GM19043 (cell line): Measurements from ENCODE around the gene MYD88.

Experiments used
- ATAC-seq: cut with Tn5 transposase; IDR thresholded peaks from one replicate; pipeline ENCODE4 v1.9.1; 2021; ENCODE audit warnings: low read depth; ENCODE audit not compliant: unreplicated experiment

Gene MYD88

GRCh38 chr3:38111696-38112377 is 26.6 kb upstream of the MYD88 start:
- no peak for ATAC-seq

GRCh38 chr3:38112378-38112761 is 26.1 kb upstream of the MYD88 start:
- ATAC-seq = no peak

- no peak for ATAC-seq
Observed at GRCh38 chr3:38114052-38114874, 24.2 kb upstream of the MYD88 start.

GRCh38 chr3:38114875-38115644 is 23.4 kb upstream of the MYD88 start:
- no peak for ATAC-seq

GRCh38 chr3:38115645-38116427 is 22.6 kb upstream of the MYD88 start:
- no peak for ATAC-seq

GRCh38 chr3:38116471-38117162 is 21.8 kb upstream of the MYD88 start:
- no peak for ATAC-seq

GRCh38 chr3:38117163-38117716 is 21.2 kb upstream of the MYD88 start:
- no peak for ATAC-seq

GRCh38 chr3:38117748-38118420 is 20.6 kb upstream of the MYD88 start:
- ATAC-seq = peak; percentile 72

GRCh38 chr3:38118421-38119247 is 19.8 kb upstream of the MYD88 start:
- ATAC-seq = no peak

- ATAC-seq = no peak
Observed at GRCh38 chr3:38119248-38119544, 19.3 kb upstream of the MYD88 start.

- ATAC-seq = no peak
Observed at GRCh38 chr3:38119821-38120692, 18.4 kb upstream of the MYD88 start.

GRCh38 chr3:38120693-38121450 is 17.6 kb upstream of the MYD88 start:
- no peak for ATAC-seq

- no peak for ATAC-seq
Observed at GRCh38 chr3:38121451-38121831, 17.0 kb upstream of the MYD88 start.

GRCh38 chr3:38121832-38122461 is 16.5 kb upstream of the MYD88 start:
- no peak for ATAC-seq

- ATAC-seq = no peak
Observed at GRCh38 chr3:38122712-38123290, 15.7 kb upstream of the MYD88 start.
